Activated CD8-positive, alpha-beta memory T cell treated with anti-CD3 and anti-CD28 coated beads for 48 hours (primary cell): ENCODE data around the gene FOXO3.

Source experiments
- DNase-seq, 3 experiments: peaks; one replicate each; pipeline ENCODE4 v3.0.0-alpha.2; 2020; ENCODE audit warnings: low read depth in 2 of 3, low spot score in 2 of 3

FOXO3 gene

GRCh38 chr6:108594151-108594550 is 33.4 kb downstream of the FOXO3 start:
- no peak for DNase-seq

GRCh38 chr6:108594640-108595039 is 33.9 kb downstream of the FOXO3 start:
- DNase-seq, result no peak

- no peak for DNase-seq
These were observed 36.2 kb downstream of the FOXO3 start for GRCh38 chr6:108596956-108597355.

GRCh38 chr6:108597572-108598304 is 37.0 kb downstream of the FOXO3 start:
- DNase-seq, result no peak

- DNase-seq, result no peak
These were observed 37.7 kb downstream of the FOXO3 start for GRCh38 chr6:108598305-108598863.

GRCh38 chr6:108604156-108604555 is 43.4 kb downstream of the FOXO3 start:
- DNase-seq, result no peak

GRCh38 chr6:108606250-108606690 is 45.6 kb downstream of the FOXO3 start:
- DNase-seq, result no peak

- DNase-seq, result no peak
These were observed 47.9 kb downstream of the FOXO3 start for GRCh38 chr6:108608453-108609275.

- DNase-seq, result no peak
These were observed 48.6 kb downstream of the FOXO3 start for GRCh38 chr6:108609276-108609769.

GRCh38 chr6:108610270-108610839 is 49.6 kb downstream of the FOXO3 start:
- DNase-seq, result no peak

- no peak for DNase-seq
These were observed 50.4 kb downstream of the FOXO3 start for GRCh38 chr6:108610957-108611586.

GRCh38 chr6:108612852-108613251 is 52.1 kb downstream of the FOXO3 start:
- DNase-seq, result no peak

GRCh38 chr6:108616544-108616943 is 55.8 kb downstream of the FOXO3 start:
- no peak for DNase-seq

GRCh38 chr6:108616973-108617372 is 56.3 kb downstream of the FOXO3 start:
- DNase-seq, result no peak

GRCh38 chr6:108618623-108619152 is 58.0 kb downstream of the FOXO3 start:
- no peak for DNase-seq

- DNase-seq, result no peak
These were observed 58.9 kb downstream of the FOXO3 start for GRCh38 chr6:108619431-108620197.

- DNase-seq, result no peak
These were observed 60.4 kb downstream of the FOXO3 start for GRCh38 chr6:108621117-108621516.

- DNase-seq, result no peak
These were observed 62.1 kb downstream of the FOXO3 start for GRCh38 chr6:108622641-108623298.

- DNase-seq, result no peak
These were observed 63.3 kb downstream of the FOXO3 start for GRCh38 chr6:108623995-108624394.

- no peak for DNase-seq
These were observed 64.9 kb downstream of the FOXO3 start for GRCh38 chr6:108625581-108625980.
